ENCODE results near the gene LDLRAD4.

Gene LDLRAD4

DNA sequence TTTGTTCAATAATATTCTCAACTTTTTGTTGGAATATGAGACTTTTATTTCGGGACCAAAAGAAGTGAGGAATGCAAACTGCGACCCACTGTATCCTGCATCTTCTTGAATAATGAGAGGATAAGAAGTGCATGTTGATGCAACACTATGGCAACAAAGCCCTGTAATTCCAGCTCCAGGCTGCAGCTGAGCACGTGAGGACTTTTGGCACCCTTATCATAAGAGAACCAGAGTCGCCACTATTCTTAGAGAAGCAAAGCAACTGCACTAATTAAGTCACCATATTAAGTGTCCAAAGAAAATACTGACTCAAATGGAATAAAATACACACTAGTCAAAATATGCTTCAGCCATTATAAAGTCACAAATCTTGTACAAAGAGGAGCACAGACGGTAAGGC is 441.9 kb downstream of the LDLRAD4 start:
- Histone ChIP-seq H2AFZ (ENCODE audit: low read depth, low read length, severe bottlenecking) (no peak overlapping the region), H4K20me1 (ENCODE audit: low read depth, low read length) (no peaks in the 10 kb centered on the region), H3K9me2 (replicated peaks; ENCODE audit: insufficient read depth, low read length) (no peaks in the 10 kb centered on the region), H3K4me2 (ENCODE audit: low read depth, low read length, poor library complexity, severe bottlenecking) (no peak overlapping the region), H3K27ac (ENCODE audit: low read depth, low read length) (no peak overlapping the region), H3K79me2 (ENCODE audit: insufficient read depth, low read length) (no peaks in the 10 kb centered on the region), H3K9ac (ENCODE audit: low read length) (no peak overlapping the region), H3K4me3 (ENCODE audit: insufficient read depth, low read length, poor library complexity, severe bottlenecking) (no peak overlapping the region), H3F3A (ENCODE audit: insufficient read depth) (no peaks in the 10 kb centered on the region), H3K36me3 (ENCODE audit: low read length) (0 out of 2 replicates have a peak, but pooled peaks cover 1% of the 10 kb centered on the region), H3K27me3 (ENCODE audit: low read length) (no peaks in the 10 kb centered on the region), H3K9me3 (ENCODE audit: insufficient read depth, low read length) (no peaks in the 10 kb centered on the region)
- TF ChIP-seq, protein P1, sequence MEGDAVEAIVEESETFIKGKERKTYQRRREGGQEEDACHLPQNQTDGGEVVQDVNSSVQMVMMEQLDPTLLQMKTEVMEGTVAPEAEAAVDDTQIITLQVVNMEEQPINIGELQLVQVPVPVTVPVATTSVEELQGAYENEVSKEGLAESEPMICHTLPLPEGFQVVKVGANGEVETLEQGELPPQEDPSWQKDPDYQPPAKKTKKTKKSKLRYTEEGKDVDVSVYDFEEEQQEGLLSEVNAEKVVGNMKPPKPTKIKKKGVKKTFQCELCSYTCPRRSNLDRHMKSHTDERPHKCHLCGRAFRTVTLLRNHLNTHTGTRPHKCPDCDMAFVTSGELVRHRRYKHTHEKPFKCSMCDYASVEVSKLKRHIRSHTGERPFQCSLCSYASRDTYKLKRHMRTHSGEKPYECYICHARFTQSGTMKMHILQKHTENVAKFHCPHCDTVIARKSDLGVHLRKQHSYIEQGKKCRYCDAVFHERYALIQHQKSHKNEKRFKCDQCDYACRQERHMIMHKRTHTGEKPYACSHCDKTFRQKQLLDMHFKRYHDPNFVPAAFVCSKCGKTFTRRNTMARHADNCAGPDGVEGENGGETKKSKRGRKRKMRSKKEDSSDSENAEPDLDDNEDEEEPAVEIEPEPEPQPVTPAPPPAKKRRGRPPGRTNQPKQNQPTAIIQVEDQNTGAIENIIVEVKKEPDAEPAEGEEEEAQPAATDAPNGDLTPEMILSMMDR (IDR thresholded peaks at IDR 0.05; ENCODE audit: insufficient read depth, low read length, poor library complexity, severe bottlenecking) = no peak
- no peak for TF ChIP-seq EZH2phosphoT487 (conservative IDR thresholded peaks at IDR 0.05; ENCODE audit: low read length)

DNA sequence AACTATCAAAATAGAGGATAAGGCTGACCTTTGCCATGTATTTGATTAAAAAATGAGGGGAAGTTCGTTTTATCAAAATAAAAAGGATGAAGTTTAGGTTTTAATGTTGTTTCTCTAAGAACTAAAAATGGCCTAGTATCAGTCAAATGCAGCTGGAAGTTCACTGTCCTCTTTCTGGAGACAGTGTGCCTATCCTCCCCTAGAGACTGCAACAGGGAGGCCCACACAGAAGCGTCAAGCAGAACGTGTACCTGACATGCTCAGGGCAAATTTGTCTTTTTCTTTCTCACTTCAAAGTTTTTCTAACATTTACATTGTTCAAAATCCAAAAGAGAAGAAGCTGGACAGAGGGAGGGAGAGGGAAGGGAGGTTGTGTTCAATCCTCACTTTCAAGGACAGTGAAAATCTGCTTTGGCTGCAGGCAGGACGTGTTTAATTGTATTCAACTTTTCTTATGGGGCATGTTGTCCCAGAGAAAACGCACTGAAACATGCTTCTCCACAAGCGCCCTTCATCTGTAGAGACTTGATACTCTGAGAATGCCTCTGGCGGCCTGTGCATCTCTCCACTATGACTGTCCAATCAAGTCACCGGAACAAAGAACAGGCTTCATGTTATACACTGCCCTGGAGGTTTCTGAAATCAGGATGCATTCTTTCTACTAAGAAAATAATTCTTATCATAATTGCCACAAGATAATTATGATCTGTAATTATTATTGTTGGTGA is 442.7 kb downstream of the LDLRAD4 start:
- H3K4me3 ChIP-seq (ENCODE audit: insufficient read depth, low read length, poor library complexity, severe bottlenecking) = no peak overlapping the region
- no peak overlapping the region for H3K9ac ChIP-seq (ENCODE audit: low read length)
- no peaks in the 10 kb centered on the region for H4K20me1 ChIP-seq (ENCODE audit: low read depth, low read length)
- H3K27me3 ChIP-seq (ENCODE audit: low read length) = no peaks in the 10 kb centered on the region
- H2AFZ ChIP-seq (ENCODE audit: low read depth, low read length, severe bottlenecking) = no peak overlapping the region
- no peak overlapping the region for H3K4me2 ChIP-seq (ENCODE audit: low read depth, low read length, poor library complexity, severe bottlenecking)
- H3K9me2 ChIP-seq (replicated peaks; ENCODE audit: insufficient read depth, low read length) = no peaks in the 10 kb centered on the region
- H3K36me3 ChIP-seq (ENCODE audit: low read length) = peaks cover 7% of the 10 kb centered on the region; the same call in 1 of the 2 replicates
- no peaks in the 10 kb centered on the region for H3K9me3 ChIP-seq (ENCODE audit: insufficient read depth, low read length)
- TF ChIP-seq EZH2phosphoT487 (conservative IDR thresholded peaks at IDR 0.05; ENCODE audit: low read length) = no peak
- TF ChIP-seq, protein P1 (IDR thresholded peaks at IDR 0.05; ENCODE audit: insufficient read depth, low read length, poor library complexity, severe bottlenecking) = no peak
- H3K79me2 ChIP-seq (ENCODE audit: insufficient read depth, low read length) = no peaks in the 10 kb centered on the region
- no peaks in the 10 kb centered on the region for H3F3A ChIP-seq (ENCODE audit: insufficient read depth)
- H3K27ac ChIP-seq (ENCODE audit: low read depth, low read length) = no peak overlapping the region

DNA sequence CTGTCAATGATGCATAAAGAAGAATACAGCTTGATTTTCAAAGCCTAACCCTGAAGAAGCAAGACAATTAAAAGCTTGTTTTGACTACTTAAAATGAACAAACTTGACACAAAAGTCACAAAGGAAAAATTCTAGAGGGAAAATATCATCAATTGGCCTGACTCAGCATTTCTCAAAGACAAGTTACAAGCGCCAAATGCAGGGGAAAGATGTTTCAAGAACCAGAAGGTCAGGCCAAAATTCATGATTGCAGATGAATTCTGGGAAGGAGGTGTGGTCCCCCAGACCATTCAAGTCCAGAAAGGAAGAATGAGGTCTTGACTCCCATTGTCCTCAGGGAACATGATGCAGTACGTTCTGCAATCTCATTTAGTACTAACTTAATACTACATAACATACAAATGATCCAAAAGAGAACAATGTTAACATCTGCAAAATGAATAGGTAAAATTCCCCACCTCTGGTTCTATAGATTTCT is 443.3 kb downstream of the LDLRAD4 start:
- Histone ChIP-seq H3K27ac (ENCODE audit: low read depth, low read length) (no peak overlapping the region), H4K20me1 (ENCODE audit: low read depth, low read length) (no peaks in the 10 kb centered on the region), H3K9me3 (ENCODE audit: insufficient read depth, low read length) (no peaks in the 10 kb centered on the region), H3K9ac (ENCODE audit: low read length) (no peak overlapping the region), H3K79me2 (ENCODE audit: insufficient read depth, low read length) (no peaks in the 10 kb centered on the region), H3F3A (ENCODE audit: insufficient read depth) (no peaks in the 10 kb centered on the region), H3K9me2 (replicated peaks; ENCODE audit: insufficient read depth, low read length) (no peaks in the 10 kb centered on the region), H3K27me3 (ENCODE audit: low read length) (no peaks in the 10 kb centered on the region), H3K4me3 (ENCODE audit: insufficient read depth, low read length, poor library complexity, severe bottlenecking) (no peak overlapping the region), H3K36me3 (ENCODE audit: low read length) (peaks cover 7% of the 10 kb centered on the region; the same call in 1 of the 2 replicates), H2AFZ (ENCODE audit: low read depth, low read length, severe bottlenecking) (no peak overlapping the region), H3K4me2 (ENCODE audit: low read depth, low read length, poor library complexity, severe bottlenecking) (no peak overlapping the region)
- no peak for TF ChIP-seq EZH2phosphoT487 (conservative IDR thresholded peaks at IDR 0.05; ENCODE audit: low read length)
- TF ChIP-seq, protein P1 (IDR thresholded peaks at IDR 0.05; ENCODE audit: insufficient read depth, low read length, poor library complexity, severe bottlenecking) = no peak

Data from SU-DHL-6 (cell line).